ENCODE results near the gene UBR1.
"Not testable (repeated sequence)": the region's sequence is repeated elsewhere in the genome, so short reads cannot be mapped to it uniquely, and the experiment has no call there.

- not testable (repeated sequence) for TF ChIP-seq CTCF (IDR thresholded peaks at IDR 0.05; ENCODE audit: low read length); EZH2 (IDR thresholded peaks at IDR 0.05; ENCODE audit: borderline replicate concordance, low read length)
Observed at GRCh38 chr15:43004886-43005595, 100.8 kb downstream of the UBR1 start.
